HepG2 (cell line): Measurements from ENCODE around the gene CEACAM5. TPM values are rescaled to one million over a fixed set of nuclear protein-coding genes. Genes with fewer than 3 reads are reported as not detected.

ENCODE experiments used
- FLYWCH1 ChIP-seq: sonication (generic); formaldehyde crosslinking; IDR thresholded peaks from 2 replicates; pipeline ENCODE4 v1.8.1; 2023; ENCODE audit warnings: mild to moderate bottlenecking, missing genetic modification reagents
- GABPB1 ChIP-seq: IDR thresholded peaks from 2 replicates; pipeline ENCODE4 v1.6.1; 2016; ENCODE audit warnings: mild to moderate bottlenecking, missing genetic modification reagents, moderate library complexity, missing compliant biosample characterization
- HDAC2 ChIP-seq: sonication (generic); formaldehyde crosslinking; IDR thresholded peaks from 2 replicates; pipeline ENCODE4 v1.4.0; 2020; ENCODE audit warnings: missing genetic modification reagents
- MAZ ChIP-seq, 2 experiments: sonication (generic) in 1 of 2; formaldehyde crosslinking in 1 of 2; IDR thresholded peaks; 2 replicates each; pipeline versions ENCODE4 v1.5.0 to v1.6.1; 2012 to 2020; ENCODE audit warnings: low read depth in 2 of 2, mild to moderate bottlenecking in 2 of 2, borderline replicate concordance in 1 of 2, improper control_type of control experiment in 1 of 2, low read length in 1 of 2, missing genetic modification reagents in 1 of 2, moderate library complexity in 1 of 2
- SMARCC2 ChIP-seq: fragments of 450-650 bp; IDR thresholded peaks from 2 replicates; pipeline ENCODE4 v1.6.1; 2017; ENCODE audit warnings: antibody characterized with exemption, mild to moderate bottlenecking
- TFAP4 ChIP-seq: sonication (generic); IDR thresholded peaks from 2 replicates; pipeline ENCODE4 v1.6.1; 2016; ENCODE audit warnings: low read depth, borderline replicate concordance
- TFDP1 ChIP-seq: IDR thresholded peaks from 2 replicates; pipeline ENCODE4 v1.6.1; 2016; ENCODE audit warnings: missing compliant biosample characterization, missing genetic modification reagents, borderline replicate concordance
- ZFP1 ChIP-seq: IDR thresholded peaks from 2 replicates; pipeline ENCODE4 v1.6.1; 2016
- ZNF234 ChIP-seq: sonication (generic); formaldehyde crosslinking; conservative IDR thresholded peaks from 2 replicates; pipeline ENCODE4 v1.5.1; 2020; ENCODE audit warnings: mild to moderate bottlenecking, missing genetic modification reagents
- ZNF451 ChIP-seq: sonication (generic); formaldehyde crosslinking; IDR thresholded peaks from 2 replicates; pipeline ENCODE4 v1.5.0; 2020; ENCODE audit warnings: mild to moderate bottlenecking, missing genetic modification reagents
- polyA plus RNA-seq, 8 experiments: library from polyadenylated mRNA; depleted of rRNA in 3 of 8; stranded (reverse) in 7 of 8; unstranded in 1 of 8; fragments of >200 nt; fragmentation: Illumina TruSeq in 4 of 8; extraction: Trizol in 4 of 8; gene quantifications; 2 replicates each; pipeline versions ENCODE4 v1.2.1 to v1.2.3, GENCODE V29; 2011 to 2016; ENCODE audit warnings: low read depth in 4 of 8, missing spikeins in 1 of 8, mixed read lengths in 1 of 8; ENCODE audit not compliant: insufficient read depth in 1 of 8
- total RNA-seq, 5 experiments: library from RNA; depleted of rRNA; stranded (reverse); fragments of >200 nt; fragmentation: Illumina TruSeq; extraction: Trizol; gene quantifications; 2 replicates each; pipeline ENCODE4 v1.2.3, GENCODE V29; 2016; ENCODE audit warnings: low read depth in 1 of 5
- TF ChIP-seq, protein P1 (sequence below), 2 experiments: sonication (generic) in 1 of 2; formaldehyde crosslinking in 1 of 2; IDR thresholded peaks; 2 replicates each; pipeline versions ENCODE4 v1.4.0 to v1.6.1; 2018 to 2020; ENCODE audit warnings: missing genetic modification reagents in 2 of 2, borderline replicate concordance in 1 of 2, low read depth in 1 of 2, mild to moderate bottlenecking in 1 of 2, missing biosample characterization in 1 of 2
- TF ChIP-seq, protein P2 (sequence below): sonication (generic); formaldehyde crosslinking; IDR thresholded peaks from 2 replicates; pipeline ENCODE4 v1.5.0; 2020; ENCODE audit warnings: mild to moderate bottlenecking, missing genetic modification reagents, borderline replicate concordance
- TF ChIP-seq, protein P3 (sequence below): IDR thresholded peaks from 2 replicates; pipeline ENCODE4 v1.6.1; 2016; ENCODE audit warnings: mild to moderate bottlenecking

CEACAM5 gene
- total and polyA plus RNA-seq, 2 of the 13 experiments (the other 11 are each of a cell fraction or from before 2014, with no cell fraction given), result not detected

DNA sequence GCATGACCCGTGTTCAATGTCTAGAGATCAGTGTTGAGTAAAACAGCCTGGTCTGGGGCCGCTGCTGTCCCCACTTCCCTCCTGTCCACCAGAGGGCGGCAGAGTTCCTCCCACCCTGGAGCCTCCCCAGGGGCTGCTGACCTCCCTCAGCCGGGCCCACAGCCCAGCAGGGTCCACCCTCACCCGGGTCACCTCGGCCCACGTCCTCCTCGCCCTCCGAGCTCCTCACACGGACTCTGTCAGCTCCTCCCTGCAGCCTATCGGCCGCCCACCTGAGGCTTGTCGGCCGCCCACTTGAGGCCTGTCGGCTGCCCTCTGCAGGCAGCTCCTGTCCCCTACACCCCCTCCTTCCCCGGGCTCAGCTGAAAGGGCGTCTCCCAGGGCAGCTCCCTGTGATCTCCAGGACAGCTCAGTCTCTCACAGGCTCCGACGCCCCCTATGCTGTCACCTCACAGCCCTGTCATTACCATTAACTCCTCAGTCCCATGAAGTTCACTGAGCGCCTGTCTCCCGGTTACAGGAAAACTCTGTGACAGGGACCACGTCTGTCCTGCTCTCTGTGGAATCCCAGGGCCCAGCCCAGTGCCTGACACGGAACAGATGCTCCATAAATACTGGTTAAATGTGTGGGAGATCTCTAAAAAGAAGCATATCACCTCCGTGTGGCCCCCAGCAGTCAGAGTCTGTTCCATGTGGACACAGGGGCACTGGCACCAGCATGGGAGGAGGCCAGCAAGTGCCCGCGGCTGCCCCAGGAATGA, 1.5 kb upstream of the CEACAM5 start (continued):
- TF ChIP-seq TFDP1 (CRISPR knock-in tag) (0 out of 2 replicates have a peak, but pooled peaks have one; percentile 15), ZFP1 (CRISPR knock-in tag) (no peak), TFAP4 (peak; percentile 62; the same call in 1 of the 2 replicates), ZNF451 (CRISPR knock-in tag) (no peak), FLYWCH1 (CRISPR knock-in tag) (no peak), MAZ (IDR thresholded peaks at IDR 0.05; ENCODE audit: borderline replicate concordance, low read depth, low read length) (no peak), MAZ (CRISPR knock-in tag; IDR thresholded peaks at IDR 0.05; ENCODE audit: low read depth) (peak; percentile 29; the same call in 1 of the 2 replicates), GABPB1 (CRISPR knock-in tag) (peak; percentile 63; the same call in 1 of the 2 replicates), SMARCC2 (no peak), ZNF234 (CRISPR knock-in tag) (no peak), HDAC2 (CRISPR knock-in tag) (peak; percentile 48; the same call in 1 of the 2 replicates)
- TF ChIP-seq, protein P1, sequence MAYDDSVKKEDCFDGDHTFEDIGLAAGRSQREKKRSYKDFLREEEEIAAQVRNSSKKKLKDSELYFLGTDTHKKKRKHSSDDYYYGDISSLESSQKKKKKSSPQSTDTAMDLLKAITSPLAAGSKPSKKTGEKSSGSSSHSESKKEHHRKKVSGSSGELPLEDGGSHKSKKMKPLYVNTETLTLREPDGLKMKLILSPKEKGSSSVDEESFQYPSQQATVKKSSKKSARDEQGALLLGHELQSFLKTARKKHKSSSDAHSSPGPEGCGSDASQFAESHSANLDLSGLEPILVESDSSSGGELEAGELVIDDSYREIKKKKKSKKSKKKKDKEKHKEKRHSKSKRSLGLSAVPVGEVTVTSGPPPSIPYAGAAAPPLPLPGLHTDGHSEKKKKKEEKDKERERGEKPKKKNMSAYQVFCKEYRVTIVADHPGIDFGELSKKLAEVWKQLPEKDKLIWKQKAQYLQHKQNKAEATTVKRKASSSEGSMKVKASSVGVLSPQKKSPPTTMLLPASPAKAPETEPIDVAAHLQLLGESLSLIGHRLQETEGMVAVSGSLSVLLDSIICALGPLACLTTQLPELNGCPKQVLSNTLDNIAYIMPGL (CRISPR knock-in tag; IDR thresholded peaks at IDR 0.05; ENCODE audit: borderline replicate concordance in 1 of 2, low read depth in 1 of 2), result peak; percentile 70 to 90
- TF ChIP-seq, protein P2, sequence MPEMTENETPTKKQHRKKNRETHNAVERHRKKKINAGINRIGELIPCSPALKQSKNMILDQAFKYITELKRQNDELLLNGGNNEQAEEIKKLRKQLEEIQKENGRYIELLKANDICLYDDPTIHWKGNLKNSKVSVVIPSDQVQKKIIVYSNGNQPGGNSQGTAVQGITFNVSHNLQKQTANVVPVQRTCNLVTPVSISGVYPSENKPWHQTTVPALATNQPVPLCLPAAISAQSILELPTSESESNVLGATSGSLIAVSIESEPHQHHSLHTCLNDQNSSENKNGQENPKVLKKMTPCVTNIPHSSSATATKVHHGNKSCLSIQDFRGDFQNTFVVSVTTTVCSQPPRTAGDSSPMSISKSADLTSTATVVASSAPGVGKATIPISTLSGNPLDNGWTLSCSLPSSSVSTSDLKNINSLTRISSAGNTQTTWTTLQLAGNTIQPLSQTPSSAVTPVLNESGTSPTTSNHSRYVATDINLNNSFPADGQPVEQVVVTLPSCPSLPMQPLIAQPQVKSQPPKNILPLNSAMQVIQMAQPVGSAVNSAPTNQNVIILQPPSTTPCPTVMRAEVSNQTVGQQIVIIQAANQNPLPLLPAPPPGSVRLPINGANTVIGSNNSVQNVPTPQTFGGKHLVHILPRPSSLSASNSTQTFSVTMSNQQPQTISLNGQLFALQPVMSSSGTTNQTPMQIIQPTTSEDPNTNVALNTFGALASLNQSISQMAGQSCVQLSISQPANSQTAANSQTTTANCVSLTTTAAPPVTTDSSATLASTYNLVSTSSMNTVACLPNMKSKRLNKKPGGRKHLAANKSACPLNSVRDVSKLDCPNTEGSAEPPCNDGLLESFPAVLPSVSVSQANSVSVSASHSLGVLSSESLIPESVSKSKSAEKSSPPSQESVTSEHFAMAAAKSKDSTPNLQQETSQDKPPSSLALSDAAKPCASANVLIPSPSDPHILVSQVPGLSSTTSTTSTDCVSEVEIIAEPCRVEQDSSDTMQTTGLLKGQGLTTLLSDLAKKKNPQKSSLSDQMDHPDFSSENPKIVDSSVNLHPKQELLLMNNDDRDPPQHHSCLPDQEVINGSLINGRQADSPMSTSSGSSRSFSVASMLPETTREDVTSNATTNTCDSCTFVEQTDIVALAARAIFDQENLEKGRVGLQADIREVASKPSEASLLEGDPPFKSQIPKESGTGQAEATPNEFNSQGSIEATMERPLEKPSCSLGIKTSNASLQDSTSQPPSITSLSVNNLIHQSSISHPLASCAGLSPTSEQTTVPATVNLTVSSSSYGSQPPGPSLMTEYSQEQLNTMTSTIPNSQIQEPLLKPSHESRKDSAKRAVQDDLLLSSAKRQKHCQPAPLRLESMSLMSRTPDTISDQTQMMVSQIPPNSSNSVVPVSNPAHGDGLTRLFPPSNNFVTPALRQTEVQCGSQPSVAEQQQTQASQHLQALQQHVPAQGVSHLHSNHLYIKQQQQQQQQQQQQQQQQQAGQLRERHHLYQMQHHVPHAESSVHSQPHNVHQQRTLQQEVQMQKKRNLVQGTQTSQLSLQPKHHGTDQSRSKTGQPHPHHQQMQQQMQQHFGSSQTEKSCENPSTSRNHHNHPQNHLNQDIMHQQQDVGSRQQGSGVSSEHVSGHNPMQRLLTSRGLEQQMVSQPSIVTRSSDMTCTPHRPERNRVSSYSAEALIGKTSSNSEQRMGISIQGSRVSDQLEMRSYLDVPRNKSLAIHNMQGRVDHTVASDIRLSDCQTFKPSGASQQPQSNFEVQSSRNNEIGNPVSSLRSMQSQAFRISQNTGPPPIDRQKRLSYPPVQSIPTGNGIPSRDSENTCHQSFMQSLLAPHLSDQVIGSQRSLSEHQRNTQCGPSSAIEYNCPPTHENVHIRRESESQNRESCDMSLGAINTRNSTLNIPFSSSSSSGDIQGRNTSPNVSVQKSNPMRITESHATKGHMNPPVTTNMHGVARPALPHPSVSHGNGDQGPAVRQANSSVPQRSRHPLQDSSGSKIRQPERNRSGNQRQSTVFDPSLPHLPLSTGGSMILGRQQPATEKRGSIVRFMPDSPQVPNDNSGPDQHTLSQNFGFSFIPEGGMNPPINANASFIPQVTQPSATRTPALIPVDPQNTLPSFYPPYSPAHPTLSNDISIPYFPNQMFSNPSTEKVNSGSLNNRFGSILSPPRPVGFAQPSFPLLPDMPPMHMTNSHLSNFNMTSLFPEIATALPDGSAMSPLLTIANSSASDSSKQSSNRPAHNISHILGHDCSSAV, result no peak
- TF ChIP-seq, protein P3, sequence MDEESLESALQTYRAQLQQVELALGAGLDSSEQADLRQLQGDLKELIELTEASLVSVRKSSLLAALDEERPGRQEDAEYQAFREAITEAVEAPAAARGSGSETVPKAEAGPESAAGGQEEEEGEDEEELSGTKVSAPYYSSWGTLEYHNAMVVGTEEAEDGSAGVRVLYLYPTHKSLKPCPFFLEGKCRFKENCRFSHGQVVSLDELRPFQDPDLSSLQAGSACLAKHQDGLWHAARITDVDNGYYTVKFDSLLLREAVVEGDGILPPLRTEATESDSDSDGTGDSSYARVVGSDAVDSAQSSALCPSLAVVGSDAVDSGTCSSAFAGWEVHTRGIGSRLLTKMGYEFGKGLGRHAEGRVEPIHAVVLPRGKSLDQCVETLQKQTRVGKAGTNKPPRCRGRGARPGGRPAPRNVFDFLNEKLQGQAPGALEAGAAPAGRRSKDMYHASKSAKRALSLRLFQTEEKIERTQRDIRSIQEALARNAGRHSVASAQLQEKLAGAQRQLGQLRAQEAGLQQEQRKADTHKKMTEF (CRISPR knock-in tag), result peak; percentile 47; the same call in 1 of the 2 replicates
